Kidney (tissue), 14 donors: ENCODE results near the gene AUTS2. TPM values are rescaled to one million over a fixed set of nuclear protein-coding genes. Genes with fewer than 3 reads are reported as not detected.
A peak's percentile ranks its signal among the peaks of the same experiment; 100 is the strongest.

Source experiments
- DNase-seq, 5 donors: peaks; one replicate each; pipeline ENCODE4 v3.0.0-alpha.2; 2013 to 2020
- FAIRE-seq: peaks from 2 replicates; lab custom pipeline; 2012; peaks lifted over from hg19 to GRCh38; lab: Jason Lieb, UNC
- H3K27ac ChIP-seq, 2 donors: one replicate each; pipeline ENCODE4 v1.7.0; 2013; ENCODE audit warnings: low read depth in 2 of 2, low read length in 2 of 2, inconsistent platforms in 1 of 2
- H3K27me3 ChIP-seq: one replicate; pipeline ENCODE4 v1.7.1; 2013; ENCODE audit warnings: low read length, inconsistent platforms; ENCODE audit not compliant: control insufficient read depth, insufficient read depth
- H3K36me3 ChIP-seq, 3 donors: one replicate each; pipeline versions ENCODE4 v1.7.0 to v1.7.1; 2013; ENCODE audit warnings: low read length in 3 of 3, control low read depth in 1 of 3, inconsistent platforms in 1 of 3; ENCODE audit not compliant: insufficient read depth in 3 of 3, control insufficient read depth in 2 of 3
- H3K4me1 ChIP-seq, 3 donors: one replicate each; pipeline versions ENCODE4 v1.7.0 to v1.7.1; 2013; ENCODE audit warnings: low read length in 3 of 3, inconsistent platforms in 1 of 3, low read depth in 1 of 3; ENCODE audit not compliant: control insufficient read depth in 2 of 3, insufficient read depth in 2 of 3
- H3K4me3 ChIP-seq, 3 donors: one replicate each; pipeline versions ENCODE4 v1.7.0 to v1.8.1; 2013; ENCODE audit warnings: low read length in 3 of 3, control low read depth in 1 of 3, inconsistent platforms in 1 of 3
- H3K9ac ChIP-seq, 3 donors: one replicate each; pipeline versions ENCODE4 v1.7.0 to v1.7.1; 2013; ENCODE audit warnings: low read length in 3 of 3, control low read depth in 1 of 3, inconsistent platforms in 1 of 3
- H3K9me3 ChIP-seq, 3 donors: one replicate each; pipeline versions ENCODE4 v1.7.0 to v1.7.1; 2013; ENCODE audit warnings: low read length in 3 of 3, control low read depth in 1 of 3, inconsistent platforms in 1 of 3; ENCODE audit not compliant: control insufficient read depth in 2 of 3, insufficient read depth in 1 of 3
- CTCF ChIP-seq: IDR thresholded peaks from 3 replicates; pipeline ENCODE4 v1.5.1; 2012; ENCODE audit warnings: mild to moderate bottlenecking, moderate library complexity, borderline replicate concordance; ENCODE audit not compliant: insufficient read depth; ENCODE audit errors: extremely low read depth
- intact Hi-C: fragments of 100-400 bp; cut with DNase I; formaldehyde crosslinking; loops from one replicate; pipeline ENCODE4 v1.11.1; 2022
- polyA plus RNA-seq: library from polyadenylated mRNA; stranded (reverse); fragments of 350-450 nt; fragmentation: Illumina TruSeq; extraction: RNeasy Lipid Tissue Mini Kit (QIAGEN cat#74804); gene quantifications from one replicate; pipeline ENCODE4 v1.2.3, GENCODE V29; 2014; ENCODE audit warnings: low read depth, low replicate concordance; ENCODE audit not compliant: insufficient read depth
- total RNA-seq: library from RNA; stranded (reverse); fragmentation: NEBNext Ultra II Directional; extraction: Animal tissue kit (Norgen Biotek cat#: 25700); gene quantifications from one replicate; pipeline ENCODE4 v1.2.1, GENCODE V29; 2021
- donor health status: control.
- donor health status: control.
- donor health status: control.
- donor health status: control.
- donor health status: control.
- donor health status: DM: yes; HTN: yes; CAD: no.
- donor health status: Normal renal cell carcinoma (clear cell type).

AUTS2 gene
- total and polyA plus RNA-seq, 2 donors from 2014 or later: 5.2 to 33.8 TPM

DNA sequence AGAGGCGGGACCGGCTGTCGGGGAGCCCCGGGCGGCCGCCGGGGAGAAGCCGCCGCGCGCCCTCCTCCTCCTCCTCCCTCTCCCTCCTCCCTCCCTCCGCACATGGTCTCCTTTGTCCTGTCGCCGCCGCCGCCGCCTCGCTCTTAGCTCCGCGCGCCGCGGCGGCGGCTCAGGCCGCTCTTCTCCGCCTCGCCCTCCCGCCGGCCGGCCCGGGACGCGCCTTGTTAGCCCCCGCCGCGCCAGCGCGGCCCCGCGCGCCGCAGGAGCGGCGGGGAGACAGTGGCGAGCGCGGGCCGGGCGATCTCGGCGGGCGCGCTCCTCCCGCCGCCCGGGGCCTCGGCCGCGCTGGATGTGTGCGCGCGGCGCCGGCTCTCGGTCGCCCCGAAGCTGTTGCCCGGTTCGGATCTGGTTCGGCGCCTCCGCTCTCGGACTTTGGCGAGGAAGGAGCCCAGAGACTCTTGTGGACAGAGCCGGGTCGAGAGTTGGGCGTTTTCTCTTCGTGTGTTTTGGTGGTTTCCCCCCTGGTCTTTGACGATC, 1096.2 kb downstream of the AUTS2 start:
- FAIRE-seq (no peak), DNase-seq (peak; percentile 62 to 81 (median 74))
- H3K36me3 ChIP-seq: peaks cover 0 to 4% (median 2%) of the 10 kb centered on the region in 3 donors
- peak overlapping the region; percentile 14 to 94 (median 45) for H3K9ac ChIP-seq
- no peaks in the 10 kb centered on the region for H3K9me3 ChIP-seq
- no peaks in the 10 kb centered on the region for H3K27me3 ChIP-seq
- peak overlapping the region; percentile 64 to 71 for H3K27ac ChIP-seq
- intact Hi-C loops: no loop called here
- no peak for TF ChIP-seq CTCF
- peaks cover 0 to 3% (median 0%) of the 10 kb centered on the region in 3 donors for H3K4me1 ChIP-seq
- peak overlapping the region; percentile 76 to 87 (median 78) for H3K4me3 ChIP-seq

DNA sequence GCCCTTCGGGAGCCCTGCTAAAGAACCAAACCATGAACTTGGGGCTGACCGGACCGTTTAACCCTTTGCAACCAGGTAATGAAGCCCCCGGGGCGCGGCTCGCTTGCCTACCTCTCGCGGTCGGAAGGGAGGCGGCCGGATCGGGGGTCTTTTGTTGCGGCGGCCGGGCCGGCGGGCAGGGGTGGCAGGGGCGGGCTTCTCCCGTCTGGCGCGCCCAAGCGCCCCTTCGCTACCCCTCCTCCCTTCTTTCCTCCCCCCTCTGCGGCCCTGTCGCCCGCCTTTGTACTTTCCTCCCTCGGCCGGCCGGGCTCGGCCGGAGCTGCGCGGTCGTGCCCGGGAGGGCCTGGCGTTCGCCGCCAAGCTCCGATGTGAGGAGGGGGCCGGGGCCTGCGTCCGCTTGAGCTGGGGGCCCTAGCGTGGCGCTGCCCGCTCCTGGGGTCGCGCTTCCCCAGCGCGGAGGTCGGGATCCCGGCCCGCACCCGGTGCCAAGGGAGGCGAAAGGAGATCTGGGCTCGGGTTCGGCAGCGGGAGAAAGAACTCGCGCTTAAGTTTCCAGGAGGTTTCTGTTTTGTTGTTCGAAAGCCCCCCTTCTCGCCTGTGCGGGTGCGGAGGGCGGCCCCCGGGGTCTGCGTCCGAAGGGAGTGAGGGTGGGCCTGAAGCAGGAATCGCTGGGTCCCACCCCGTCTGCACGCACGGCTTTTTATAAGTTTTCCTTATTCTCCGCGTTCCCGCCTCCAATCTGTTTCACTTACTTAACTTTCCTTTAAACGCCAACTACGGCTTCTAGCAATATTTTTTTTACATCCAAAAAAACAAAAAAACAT, 1096.9 kb downstream of the AUTS2 start:
- no peaks in the 10 kb centered on the region for H3K27me3 ChIP-seq
- TF ChIP-seq CTCF: no peak
- DNase-seq (peak; percentile 64 to 82 (median 73)), FAIRE-seq (no peak)
- peak overlapping the region; percentile 76 to 87 (median 78) for H3K4me3 ChIP-seq
- H3K36me3 ChIP-seq: peaks cover 0 to 4% (median 2%) of the 10 kb centered on the region in 3 donors
- intact Hi-C loops: no loop called here
- peaks cover 0 to 3% (median 0%) of the 10 kb centered on the region in 3 donors for H3K4me1 ChIP-seq
- peak overlapping the region; percentile 64 to 71 for H3K27ac ChIP-seq
- no peaks in the 10 kb centered on the region for H3K9me3 ChIP-seq
- peak overlapping the region; percentile 14 to 94 (median 60) for H3K9ac ChIP-seq

GRCh38 chr7:70695795-70696083, 1097.5 kb downstream of the AUTS2 start:
- Histone ChIP-seq H3K27me3 (no peaks in the 10 kb centered on the region), H3K9ac (peak overlapping the region; percentile 14 to 60 (median 57)), H3K36me3 (peaks cover 0 to 4% (median 2%) of the 10 kb centered on the region in 3 donors), H3K4me3 (peak overlapping the region; percentile 76 to 87 (median 78)), H3K27ac (peak overlapping the region in 1 of 2 donors; percentile 71), H3K4me1 (peaks cover 0 to 3% (median 0%) of the 10 kb centered on the region in 3 donors), H3K9me3 (no peaks in the 10 kb centered on the region)
- intact Hi-C loops: no loop called here
- peak in 2 of 5 donors; percentile 61 to 64 for DNase-seq
- no peak for TF ChIP-seq CTCF
- FAIRE-seq: no peak
